Stimulated activated CD4-positive, alpha-beta T cell treated with anti-CD3 and anti-CD28 coated beads, TNF-alpha, amount 100 ng/mL, for 48 hours (primary cell): ENCODE data around the gene POLE.

ENCODE experiments used
- DNase-seq, 3 donors: peaks; one replicate each; pipeline ENCODE4 v3.0.0-alpha.2; 2020; ENCODE audit warnings: low read depth in 3 of 3

The POLE gene

DNA sequence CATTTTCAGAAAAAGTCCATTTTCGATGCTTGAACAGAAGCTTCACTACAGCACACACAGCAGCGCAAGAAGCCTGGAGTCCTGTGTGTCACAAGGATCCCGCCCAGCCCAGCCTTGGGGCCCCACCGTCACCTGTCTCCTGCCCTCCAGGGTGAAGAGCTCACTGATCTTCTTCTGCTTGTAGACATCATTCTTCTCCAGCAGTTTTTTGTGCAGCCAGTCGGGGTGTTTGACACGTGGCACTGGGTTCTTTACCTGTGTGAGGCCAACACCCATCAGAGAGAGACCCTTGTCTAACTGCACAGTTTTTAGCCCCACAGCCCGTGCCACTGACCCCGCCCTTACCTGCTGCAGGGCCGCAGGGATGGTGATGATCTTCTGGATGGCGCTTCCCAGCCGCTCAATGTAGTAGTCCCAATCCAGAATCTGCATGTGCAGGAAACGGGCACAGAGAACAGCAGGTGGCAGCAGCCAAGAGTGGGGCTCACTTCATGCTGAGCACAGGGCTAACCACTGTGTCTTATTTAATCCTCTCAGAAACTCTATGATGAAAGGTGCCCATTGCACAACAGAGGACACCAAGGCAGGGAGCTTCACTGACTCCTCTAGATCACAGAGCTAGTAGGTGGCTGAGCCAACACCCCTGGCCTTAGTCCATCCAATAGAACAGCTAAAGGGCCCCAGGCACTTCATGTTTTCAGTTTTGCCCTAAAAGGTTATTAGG, 30.0 kb downstream of the POLE start:
- no peak for DNase-seq

DNA sequence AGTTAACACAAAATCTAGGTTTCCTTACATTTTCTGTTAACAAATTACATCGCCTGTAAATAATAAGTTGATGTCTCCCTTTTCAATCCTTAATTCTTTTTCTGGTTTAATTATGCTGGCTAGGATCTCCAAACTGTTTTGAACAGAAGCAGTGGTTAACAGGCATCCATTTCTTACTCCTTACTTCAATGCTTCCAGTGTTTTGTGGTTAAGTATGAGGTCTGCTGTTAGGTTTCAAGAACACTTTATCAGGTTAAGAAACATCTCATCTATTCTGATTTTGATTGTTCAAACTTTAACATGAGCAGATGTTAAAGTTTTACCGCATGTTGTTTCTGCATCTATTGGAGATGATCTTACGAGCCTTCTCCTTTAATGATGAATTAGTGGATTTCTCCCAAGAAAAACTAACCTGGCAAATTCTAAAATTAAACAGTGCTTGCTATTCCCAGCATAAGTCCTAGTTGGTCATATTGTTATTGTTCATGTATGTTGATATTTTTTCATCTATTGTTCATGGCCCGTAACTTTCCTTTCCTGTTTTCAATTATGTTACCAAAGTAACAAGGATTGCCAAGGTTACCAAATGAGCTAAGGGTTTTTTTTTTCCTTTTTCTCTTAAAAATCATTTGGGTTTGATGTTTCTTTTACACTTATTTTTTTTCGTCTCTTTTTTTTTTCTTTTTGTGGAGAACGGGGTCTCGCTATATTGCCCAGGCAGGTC, 33.4 kb downstream of the POLE start:
- no peak for DNase-seq

DNA sequence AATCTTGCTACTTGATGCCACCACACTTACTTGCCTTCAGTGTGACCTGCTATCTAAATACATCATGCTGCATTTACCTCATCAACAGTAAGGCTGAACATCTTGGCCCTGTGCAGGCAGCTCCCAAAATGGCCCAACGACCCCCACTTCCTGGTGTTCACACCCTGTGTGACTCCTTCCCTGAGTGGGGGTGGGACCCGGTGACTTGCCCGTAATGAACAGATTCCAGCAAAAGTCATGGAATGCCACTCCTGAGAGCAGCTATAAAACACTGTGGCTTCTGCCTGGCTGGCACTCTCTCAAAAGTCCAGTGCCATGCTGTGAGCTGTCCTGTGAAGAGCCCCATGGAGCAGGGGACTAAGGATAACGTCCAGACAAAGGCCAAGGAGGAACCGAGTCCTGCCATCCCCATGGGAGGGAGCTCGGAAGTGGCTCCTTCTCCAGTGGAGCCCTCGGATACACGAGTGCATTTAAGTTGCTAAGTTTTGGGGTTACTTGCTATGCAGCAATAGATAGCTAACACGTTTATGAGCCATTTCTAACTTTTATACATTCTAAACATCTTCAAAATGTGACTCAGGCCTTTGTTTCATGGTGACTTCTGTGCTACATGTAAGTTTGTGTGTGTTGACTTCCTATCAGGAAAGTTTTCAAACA, 35.6 kb downstream of the POLE start:
- DNase-seq, result no peak

DNA sequence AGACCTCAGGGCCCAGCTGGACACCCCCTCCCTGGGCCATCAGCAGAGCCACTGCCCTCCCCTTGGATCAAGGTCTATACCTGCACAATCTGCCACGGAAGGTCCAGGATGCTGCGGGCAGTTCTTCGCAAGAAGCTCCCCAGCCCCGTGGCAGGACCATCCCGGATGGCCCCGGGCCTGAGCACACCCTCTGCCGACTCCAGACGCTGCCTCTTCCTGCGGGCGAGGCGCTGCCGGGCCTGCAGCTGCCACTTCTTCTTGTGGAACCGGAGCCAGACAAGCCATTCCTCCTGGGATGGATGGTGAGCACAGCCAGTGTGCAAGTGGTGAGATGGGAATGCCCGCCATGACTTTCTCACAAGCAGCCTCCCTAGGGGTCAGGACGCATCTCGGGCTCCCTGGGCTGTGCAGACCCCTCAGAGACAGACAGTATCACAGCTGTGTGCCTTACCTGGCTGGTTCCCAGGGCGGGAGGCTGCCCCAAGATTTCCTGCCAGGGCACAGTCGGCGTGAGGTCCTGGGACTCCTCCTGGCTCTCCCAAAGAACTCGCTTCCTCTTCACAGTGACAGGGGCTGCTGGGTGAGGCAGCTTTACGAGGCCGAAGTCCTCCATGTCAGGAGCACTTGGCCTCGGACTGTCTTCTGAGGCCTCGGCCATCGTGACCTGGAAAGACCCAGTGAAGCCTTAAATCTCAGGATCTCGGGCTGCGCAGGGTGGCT, 37.8 kb downstream of the POLE start:
- DNase-seq, result no peak

DNA sequence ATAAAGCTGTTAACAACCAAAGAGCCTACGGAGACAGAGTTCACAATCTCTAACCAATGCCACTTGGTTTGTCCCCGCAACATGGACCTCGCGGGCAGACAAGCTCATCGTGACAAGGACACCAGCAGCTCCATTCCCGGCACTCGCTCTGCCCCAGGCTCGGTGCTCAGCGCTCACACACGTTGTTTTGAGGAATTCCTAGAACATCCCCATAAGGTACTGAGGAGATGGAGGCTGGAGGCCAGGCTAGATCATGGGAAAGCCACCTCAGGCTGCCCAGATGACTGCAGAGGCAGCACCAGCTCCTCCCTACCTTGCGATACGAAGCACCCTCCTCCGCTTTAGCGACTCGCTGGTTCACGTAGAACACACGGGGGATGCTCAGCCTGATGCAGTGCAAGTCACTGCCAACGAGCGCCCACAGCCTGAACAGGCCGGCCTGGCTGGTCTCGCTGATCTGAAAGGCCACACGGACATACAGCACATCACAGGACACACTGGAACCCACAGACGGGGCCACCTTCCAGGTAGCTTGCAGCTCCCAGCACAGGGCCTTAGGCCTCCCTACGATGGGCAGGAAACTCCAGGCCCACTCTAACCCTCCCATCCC, 38.4 kb downstream of the POLE start:
- DNase-seq, result no peak

DNA sequence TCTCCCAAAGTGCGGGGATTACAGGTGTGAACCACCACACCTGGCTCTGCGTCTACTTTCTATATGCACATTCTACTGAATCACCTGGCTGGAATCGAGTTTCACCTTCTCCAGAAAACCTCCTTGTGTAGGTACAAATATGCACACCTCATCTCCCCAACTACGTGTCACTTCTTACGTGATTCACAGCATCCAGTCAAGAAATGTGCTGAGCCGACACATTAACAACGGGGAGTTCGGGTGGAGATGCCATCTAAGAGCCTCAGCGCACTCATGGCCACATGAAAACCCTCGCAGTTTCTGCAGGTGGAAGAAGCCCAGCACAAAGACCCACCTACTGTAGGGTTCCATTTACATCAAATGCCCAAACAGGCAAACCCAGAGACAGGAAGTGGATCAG, 39.3 kb downstream of the POLE start:
- DNase-seq, result no peak

DNA sequence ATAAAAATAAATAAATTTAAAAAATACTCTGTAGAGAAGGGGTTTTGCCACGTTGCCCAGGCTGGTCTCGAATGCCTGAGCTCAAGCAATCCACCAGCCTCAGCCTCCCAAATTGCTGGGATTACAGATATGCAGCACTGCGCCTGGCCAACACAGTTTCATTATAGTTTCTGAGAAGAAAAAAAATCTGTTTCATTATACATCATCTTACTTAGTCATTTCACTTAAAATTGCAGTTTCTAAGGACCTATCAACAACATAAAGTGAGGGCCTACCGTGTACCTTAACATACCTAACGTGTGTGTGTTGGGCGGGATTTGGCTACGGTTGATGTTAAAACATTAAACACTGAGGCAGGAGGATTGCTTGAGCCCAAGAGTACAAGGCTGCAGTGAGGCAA, 40.3 kb downstream of the POLE start:
- no peak for DNase-seq

DNA sequence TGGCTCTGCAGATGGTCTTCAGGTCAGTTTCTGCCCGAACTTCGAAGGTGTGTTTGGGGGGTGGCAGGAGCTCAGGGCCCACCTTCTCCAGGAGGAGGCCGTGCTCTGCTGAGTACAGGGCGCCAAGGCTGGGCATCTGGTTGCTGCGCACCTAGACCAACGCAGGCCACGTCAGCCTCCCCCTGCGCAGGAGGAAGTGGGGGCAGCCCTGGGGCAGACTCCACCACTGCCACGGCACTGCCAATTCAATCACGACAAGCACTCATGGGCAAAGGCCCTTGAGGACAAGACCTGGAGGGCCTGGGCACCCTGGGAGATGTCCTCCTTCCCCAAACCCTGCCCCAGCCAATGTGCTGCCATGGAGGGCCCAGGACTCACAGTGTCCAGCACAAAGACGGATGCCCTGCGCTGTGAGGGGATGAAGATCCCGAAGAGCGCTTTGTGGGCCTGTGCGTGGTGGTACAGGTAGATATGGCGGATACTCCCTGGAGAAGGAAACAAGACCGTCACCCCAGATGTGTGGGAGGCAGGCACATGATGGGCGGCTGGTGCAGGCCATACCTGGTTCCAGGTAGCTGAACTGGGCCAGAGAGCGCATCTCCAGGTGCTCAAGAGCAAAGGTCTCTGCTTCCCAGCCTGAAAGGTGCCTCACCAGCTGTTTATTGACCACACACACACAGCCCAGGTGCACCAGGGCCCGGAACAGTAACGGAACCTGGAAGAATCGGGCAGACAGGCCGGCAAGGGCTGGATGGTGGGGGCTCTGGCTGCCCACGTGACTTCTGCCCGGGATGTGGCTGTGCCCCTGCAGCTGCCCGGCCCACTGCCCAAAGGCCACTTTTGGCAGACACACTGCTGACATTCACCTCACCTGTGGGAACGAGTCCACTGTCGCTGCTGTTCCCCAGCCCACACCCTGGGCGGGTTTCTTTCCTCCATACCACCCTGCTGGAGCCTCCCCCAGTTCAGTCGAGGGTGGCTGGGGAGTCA, 44.0 kb downstream of the POLE start:
- no peak for DNase-seq

DNA sequence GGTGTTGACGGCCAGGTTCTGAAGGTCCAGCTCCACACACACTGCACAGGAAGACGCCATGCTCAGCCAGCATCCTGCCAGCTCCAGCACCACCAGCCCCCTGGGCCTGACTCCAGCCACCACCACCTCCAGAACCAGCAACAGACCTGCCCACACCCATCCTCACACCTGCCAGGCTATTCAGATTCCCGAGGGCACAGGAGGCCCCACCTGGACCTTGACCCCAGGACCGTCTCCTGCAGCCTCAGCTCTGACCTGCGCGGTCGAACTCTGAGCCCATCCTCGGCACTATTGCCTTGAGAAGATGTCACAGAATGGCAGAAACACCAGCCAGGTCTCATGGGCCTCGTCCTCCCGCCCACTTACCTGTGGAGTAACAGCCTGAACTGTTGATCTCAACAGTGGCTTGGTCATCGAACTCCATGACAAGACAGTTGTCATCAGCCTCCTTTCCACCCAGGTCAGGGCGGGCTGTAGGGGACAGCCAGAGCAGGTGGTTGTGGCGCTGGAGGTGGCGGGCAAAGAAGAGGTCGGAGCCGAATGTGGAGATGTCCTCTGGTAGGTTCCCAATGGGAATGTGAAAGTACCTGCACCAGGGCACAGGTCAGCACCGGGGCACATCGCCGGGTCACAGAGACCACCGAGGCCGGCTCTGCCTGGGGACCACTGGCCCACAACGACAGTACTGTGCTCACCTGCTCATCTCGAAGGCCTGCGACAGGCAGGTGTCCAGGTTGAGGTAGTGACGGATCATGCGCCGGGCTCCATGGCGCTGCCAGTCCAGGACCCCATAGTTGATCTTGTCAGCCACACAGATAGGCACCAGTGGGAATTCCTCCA, 45.1 kb downstream of the POLE start:
- DNase-seq, result no peak

DNA sequence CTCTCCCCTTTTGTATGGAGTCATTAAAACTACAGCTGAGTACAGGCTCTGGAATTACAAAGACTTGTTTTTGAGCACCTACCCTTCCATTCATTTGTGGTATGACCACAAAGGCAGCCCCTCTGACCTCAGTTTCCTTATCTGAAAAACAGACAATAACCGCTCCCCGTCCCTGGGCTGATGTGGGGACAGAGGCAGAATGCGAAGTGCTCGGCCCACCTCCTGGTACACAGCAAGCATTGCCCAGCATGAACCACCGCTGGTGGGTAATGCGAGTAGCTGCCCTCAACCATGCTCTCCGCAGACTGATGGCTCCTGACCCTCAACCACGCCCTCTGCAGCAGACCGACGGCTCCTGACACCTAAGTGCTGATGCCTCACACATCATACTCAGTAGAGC, 46.2 kb downstream of the POLE start:
- no peak for DNase-seq

DNA sequence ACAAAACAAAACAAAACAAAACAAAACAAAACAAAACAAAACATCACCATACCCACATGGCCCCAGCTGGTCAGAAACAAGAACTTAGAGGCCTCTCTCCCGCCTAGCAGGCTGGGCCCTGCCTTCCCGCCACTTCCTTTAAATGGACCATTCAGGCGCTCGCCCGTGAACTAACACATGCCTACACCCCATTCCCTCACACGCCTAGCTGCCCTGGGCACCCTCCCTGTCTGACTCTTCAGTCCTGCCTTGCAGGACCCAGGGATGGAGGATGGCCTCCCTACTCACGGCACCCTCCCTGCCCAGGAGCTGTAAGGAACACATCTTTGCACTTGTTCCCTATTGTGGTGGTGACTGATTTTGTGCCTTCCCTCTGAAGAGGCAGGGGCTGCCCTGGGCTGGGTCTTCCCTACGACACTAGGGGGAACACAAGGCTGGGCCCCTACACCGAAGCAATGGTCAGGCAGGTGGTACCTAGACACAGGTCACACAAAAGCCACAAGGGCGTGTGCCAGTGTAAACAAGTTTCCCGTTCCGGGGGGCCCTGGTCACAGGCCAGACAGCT, 47.1 kb downstream of the POLE start:
- no peak for DNase-seq

DNA sequence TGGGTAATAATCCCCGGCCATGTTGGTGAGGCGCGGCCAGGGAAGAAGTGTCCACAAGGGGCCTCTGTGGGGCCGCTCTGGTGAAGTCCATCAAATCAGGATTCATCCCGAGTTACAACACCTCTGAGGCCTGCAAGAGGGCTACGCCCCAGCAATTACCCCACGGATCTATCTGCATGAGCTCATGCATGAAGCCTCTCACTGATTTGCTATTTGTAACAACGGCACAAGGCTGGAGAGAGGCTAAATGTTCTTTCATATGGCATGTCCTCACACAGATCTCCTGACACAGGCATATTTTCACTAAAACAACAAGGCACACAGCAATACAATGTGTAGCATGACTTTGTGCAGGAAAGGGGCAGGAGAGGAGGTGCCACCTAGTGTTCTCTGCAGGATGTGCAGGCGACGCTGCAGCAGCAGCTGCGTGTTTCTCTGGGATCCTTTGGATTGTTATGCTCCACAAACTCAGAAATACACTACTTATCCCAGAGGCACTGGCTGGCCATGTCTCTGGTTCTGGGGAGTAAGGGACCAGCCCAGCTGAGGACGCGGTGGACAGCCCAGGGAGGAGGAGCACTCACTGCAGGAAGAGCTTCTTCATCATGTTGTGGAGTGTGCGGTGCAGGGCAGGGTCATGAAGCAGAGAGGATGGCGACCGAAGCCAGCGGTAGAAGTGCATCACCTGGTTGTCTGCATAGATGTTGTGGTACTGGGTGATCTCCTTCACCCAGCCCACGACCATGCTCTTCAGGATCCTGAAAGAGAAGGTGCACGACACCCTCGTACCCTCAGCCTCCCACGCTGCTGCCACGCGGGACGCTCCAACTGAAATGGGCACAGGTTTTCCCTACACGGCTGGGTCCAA, 48.4 kb downstream of the POLE start:
- DNase-seq, result no peak

DNA sequence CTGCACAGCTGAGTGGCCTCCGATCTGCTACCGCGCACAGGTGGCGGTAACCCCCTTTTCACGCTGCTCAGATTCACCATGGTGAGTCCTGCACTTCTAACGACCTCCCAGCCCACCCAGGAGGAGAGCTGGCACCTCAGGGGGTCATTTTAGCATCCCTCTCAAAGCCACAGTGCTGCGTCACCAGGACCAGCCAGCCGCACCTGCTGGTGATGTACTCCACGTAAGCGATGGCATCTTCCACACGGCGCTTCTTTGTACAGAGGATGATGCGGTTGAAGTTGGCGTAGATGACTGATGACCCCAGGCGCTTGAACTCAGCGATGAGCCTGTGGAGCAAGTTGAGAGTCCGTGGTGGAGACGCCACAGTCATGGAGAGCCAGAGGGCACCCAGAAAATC, 49.3 kb downstream of the POLE start:
- no peak for DNase-seq

DNA sequence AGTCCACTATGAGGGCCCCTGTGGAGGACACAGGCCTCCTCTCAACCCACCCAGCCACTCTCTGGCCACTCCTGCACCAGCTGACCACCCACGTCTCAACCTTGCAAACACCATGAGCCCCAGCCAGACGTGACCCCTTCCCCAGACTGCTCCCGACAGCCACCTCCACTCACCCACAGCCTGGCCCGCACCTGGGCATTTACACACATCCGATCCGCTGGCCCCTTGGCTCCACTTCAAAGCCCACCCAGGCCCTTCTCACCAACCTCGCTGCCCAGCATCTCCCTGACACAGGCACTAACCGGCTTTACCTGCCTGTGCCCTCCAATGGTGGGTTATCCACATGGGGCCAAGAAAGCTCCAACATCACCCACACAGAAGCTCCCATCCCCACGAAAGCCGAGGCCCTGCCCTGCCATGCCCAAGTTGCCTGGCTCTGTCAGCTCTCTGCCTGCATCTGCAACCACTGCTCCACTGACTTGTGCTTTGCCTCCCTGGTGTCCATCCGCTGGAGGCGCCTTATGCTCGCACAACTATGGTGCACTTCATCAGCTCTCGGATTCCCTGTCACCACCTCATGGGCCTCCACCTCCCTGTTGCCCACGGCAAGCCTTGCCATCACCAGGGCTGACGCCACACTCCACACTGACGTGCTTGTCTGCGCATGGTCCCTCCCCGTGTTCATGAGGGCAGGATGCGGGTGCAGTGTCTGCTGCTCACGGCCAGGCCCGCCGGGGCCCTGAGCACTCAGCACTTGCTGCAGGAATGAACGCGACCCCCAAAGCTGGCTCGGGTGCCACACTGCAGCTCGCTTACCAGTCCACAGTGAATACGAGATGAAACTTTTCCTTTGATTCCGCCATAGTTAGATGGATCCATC, 51.8 kb downstream of the POLE start:
- no peak for DNase-seq

DNA sequence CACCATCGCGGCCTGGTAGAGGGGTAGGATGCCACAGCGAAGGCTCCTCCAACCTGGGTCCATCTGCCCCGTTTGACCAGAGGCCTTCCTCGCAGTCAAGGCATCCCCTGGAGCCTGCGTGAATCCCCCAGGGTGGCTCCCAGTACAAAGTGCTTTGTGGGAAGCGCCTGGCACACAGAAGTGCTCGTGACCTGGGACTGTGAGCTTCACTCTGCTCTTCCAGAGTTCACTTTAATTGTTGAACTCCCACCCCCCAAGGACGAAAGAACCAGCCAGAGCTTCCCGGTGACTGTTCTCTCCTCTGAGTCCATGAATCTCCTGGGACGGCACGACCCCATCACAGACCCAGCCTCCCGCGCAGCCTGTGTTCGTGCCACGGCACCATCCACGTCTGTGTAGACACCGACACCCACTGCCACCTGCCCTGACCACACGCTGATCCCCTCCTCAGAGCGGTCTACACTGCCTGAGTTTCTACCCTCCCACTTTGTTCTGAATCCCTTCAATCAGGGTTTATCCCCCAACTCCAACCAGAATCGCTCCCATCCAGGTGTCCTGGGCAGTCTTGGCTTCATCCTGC, 52.6 kb downstream of the POLE start:
- DNase-seq, result no peak

DNA sequence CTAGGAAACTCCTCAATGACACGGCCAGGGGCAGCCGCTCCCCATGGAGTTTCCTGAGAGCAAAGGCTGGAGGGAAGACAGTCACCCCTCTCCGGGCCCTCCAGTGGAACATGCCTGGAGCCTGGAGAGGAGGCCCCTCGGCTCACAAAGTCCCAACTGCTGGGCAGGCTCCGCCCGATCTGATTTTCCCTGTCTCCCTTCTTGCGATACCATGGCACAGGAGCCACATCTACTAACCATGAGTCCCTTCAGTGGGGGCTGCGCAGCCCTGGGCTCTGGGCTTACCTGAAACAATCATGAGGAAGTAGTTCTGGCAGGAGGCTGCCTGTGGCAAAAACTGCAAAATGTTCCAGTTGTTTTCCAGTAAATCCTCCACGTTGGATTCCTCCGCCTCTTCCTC, 53.2 kb downstream of the POLE start:
- no peak for DNase-seq

DNA sequence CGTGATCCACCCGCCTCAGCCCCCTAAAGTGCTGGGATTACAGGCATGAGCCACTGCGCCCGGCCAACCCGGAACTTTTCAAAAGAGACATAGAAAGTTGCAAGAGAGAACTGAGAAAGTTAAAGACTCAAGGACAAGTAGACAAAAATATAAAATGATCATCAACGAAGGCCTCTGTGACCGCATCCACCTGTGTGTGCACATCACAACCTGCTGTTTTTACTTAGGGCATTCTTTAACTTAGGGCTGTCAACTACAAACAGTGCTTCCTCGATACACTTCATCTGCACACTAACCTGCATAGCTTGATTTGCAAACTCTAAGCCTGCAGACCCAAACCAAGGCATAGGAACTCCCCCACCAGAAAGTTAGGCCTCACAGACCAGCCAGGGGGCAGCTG, 53.7 kb downstream of the POLE start:
- no peak for DNase-seq
